Measurements from ENCODE around the gene SH3BP2.

The SH3BP2 gene

DNA sequence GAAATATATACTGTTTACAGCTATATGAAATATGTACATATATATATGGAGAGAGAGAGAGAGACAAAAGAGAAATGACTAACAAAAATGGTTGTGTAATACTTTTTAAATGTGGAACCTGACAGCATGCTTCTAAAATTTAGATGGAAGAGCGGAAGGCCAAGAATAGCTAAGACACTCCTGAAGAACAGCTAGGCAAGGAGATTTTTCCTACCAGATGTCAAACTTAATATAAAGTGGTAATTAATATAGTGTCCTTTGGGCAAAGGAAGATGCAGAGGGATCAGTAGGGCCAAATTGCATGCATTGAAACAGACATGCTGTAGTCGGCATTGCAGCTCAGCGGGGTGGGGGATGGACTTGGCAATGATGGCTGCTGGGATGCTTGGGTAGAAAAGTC lies 96.0 kb downstream of the SH3BP2 start:
- DNase-seq (ENCODE audit: extremely low spot score) = no peak
- TF ChIP-seq, protein P1, sequence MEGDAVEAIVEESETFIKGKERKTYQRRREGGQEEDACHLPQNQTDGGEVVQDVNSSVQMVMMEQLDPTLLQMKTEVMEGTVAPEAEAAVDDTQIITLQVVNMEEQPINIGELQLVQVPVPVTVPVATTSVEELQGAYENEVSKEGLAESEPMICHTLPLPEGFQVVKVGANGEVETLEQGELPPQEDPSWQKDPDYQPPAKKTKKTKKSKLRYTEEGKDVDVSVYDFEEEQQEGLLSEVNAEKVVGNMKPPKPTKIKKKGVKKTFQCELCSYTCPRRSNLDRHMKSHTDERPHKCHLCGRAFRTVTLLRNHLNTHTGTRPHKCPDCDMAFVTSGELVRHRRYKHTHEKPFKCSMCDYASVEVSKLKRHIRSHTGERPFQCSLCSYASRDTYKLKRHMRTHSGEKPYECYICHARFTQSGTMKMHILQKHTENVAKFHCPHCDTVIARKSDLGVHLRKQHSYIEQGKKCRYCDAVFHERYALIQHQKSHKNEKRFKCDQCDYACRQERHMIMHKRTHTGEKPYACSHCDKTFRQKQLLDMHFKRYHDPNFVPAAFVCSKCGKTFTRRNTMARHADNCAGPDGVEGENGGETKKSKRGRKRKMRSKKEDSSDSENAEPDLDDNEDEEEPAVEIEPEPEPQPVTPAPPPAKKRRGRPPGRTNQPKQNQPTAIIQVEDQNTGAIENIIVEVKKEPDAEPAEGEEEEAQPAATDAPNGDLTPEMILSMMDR (IDR thresholded peaks at IDR 0.05; ENCODE audit: control extremely low read depth, extremely low read depth, low read depth, missing control alignments) = no peak
- ChIA-PET CTCF (interaction anchor here (1.1 to 1.2 kb wide), 2 partner anchors 10 to 16 kb away, joined by 3 read pairs; no protein-coding TSS in a partner anchor), POLR2A (no interaction called here)
